Suprapubic skin (tissue), 3 donors: Measurements from ENCODE around the gene P2RY8.

Experiments
- CTCF ChIP-seq, 2 donors: fragments of 200-600 bp in 1 of 2; fragments of 450-650 bp in 1 of 2; sonication (generic) in 1 of 2; IDR thresholded peaks; one replicate each; pipeline ENCODE4 v1.5.1; 2016 to 2019; ENCODE audit warnings: antibody characterized with exemption in 2 of 2, mild to moderate bottlenecking in 1 of 2, moderate library complexity in 1 of 2
- POLR2A ChIP-seq, 2 donors: fragments of 450-650 bp; IDR thresholded peaks; one replicate each; pipeline ENCODE4 v1.6.1; 2017; ENCODE audit warnings: antibody characterized with exemption in 2 of 2, mild to moderate bottlenecking in 2 of 2, moderate library complexity in 2 of 2

- no peak for TF ChIP-seq POLR2A (IDR thresholded peaks at IDR 0.05)
- TF ChIP-seq CTCF (IDR thresholded peaks at IDR 0.05): no peak
Observed at GRCh38 chrX:1420371-1420770, 116.6 kb downstream of the P2RY8 start.
